GM21529 (cell line): Measurements from ENCODE around the gene PEAK1.
A peak's percentile ranks its signal among the peaks of the same experiment; 100 is the strongest.

Source experiments
- ATAC-seq: cut with Tn5 transposase; IDR thresholded peaks from one replicate; pipeline ENCODE4 v1.9.1; 2021; ENCODE audit not compliant: unreplicated experiment

The PEAK1 gene

DNA sequence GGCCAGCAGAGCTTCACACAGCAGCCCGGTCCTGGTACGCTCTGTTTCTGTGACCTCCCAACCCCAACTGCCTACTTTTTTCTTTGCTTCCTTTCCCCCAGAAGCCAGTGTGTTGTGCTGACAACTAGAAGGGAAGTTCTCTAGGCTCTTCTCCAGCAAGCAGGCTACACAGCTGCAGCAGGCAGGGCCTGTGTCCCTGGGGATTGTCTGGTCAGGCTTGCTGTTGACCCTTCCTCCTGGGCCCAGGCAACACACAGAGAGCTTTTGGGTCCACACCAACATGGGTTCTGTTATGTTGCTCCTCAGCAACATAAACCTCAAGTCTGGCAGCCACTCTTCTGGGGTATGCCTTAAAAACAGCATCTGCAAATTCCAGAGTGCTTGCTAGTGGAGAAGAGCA is 312.8 kb downstream of the PEAK1 start:
- no peak for ATAC-seq

- ATAC-seq: no peak
Measured at GRCh38 chr15:77104155-77104554, 315.7 kb downstream of the PEAK1 start.

GRCh38 chr15:77099741-77100463 is 320.0 kb downstream of the PEAK1 start:
- no peak for ATAC-seq

GRCh38 chr15:77098572-77098971 is 321.3 kb downstream of the PEAK1 start:
- ATAC-seq: no peak

- no peak for ATAC-seq
Measured at GRCh38 chr15:77097921-77098320, 322.0 kb downstream of the PEAK1 start.

GRCh38 chr15:77097248-77097721 is 322.6 kb downstream of the PEAK1 start:
- no peak for ATAC-seq

GRCh38 chr15:77096541-77096940 is 323.4 kb downstream of the PEAK1 start:
- ATAC-seq: no peak

- no peak for ATAC-seq
Measured at GRCh38 chr15:77096138-77096537, 323.8 kb downstream of the PEAK1 start.

DNA sequence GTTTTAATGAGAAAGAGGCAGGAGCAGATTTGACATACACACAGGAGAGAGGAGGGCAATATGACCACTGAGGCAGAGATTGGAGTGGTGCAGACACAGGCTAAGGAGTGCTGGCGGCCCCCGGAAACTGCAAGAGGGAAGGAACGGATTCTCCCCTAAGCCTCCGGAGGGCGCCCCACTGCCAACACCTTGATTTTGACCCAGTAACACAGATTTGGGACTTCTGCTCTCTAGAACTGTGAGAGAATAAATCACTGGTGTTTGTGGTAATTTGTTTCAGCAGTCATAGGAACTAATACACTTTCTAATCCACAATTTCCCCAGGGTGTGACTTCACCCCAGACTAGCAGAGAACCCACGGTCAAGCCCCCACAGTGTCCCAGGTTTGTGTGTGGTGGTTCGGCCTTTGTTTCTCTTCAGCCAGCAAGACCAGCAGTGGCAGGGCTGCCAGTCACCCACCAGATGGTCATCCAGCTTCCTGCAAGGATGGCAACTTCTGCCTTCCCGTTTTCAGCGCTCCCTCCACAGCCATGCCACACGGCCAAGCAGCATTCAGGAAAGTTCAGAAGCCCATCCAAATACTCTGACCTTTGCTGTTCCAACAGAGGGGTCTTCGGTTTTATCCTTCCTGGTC is 325.4 kb downstream of the PEAK1 start:
- no peak for ATAC-seq

- no peak for ATAC-seq
Measured at GRCh38 chr15:77093436-77093835, 326.5 kb downstream of the PEAK1 start.

GRCh38 chr15:77091097-77091496 is 328.8 kb downstream of the PEAK1 start:
- ATAC-seq: no peak

GRCh38 chr15:77087213-77087612 is 332.7 kb downstream of the PEAK1 start:
- ATAC-seq: no peak

- no peak for ATAC-seq
Measured at GRCh38 chr15:77085297-77085696, 334.6 kb downstream of the PEAK1 start.

DNA sequence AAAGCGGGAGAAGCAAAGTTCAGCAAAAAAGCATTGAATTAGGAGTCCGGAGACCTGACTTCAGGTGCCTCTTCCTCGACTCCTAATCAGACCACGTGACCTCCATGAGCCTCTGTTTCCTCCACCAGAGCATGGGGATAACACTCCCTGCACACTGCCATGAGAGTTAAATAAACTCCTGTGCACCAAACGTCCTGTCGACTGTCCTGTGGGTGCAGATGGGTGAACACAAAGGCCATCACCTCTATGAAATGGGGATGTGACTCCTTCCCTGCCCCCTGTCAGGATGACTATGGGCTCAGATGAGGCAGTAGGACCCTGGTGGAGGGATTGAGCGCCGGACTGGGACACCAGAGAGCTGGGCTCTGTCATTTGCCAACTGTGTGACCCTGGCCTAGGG is 335.5 kb downstream of the PEAK1 start:
- ATAC-seq: no peak

DNA sequence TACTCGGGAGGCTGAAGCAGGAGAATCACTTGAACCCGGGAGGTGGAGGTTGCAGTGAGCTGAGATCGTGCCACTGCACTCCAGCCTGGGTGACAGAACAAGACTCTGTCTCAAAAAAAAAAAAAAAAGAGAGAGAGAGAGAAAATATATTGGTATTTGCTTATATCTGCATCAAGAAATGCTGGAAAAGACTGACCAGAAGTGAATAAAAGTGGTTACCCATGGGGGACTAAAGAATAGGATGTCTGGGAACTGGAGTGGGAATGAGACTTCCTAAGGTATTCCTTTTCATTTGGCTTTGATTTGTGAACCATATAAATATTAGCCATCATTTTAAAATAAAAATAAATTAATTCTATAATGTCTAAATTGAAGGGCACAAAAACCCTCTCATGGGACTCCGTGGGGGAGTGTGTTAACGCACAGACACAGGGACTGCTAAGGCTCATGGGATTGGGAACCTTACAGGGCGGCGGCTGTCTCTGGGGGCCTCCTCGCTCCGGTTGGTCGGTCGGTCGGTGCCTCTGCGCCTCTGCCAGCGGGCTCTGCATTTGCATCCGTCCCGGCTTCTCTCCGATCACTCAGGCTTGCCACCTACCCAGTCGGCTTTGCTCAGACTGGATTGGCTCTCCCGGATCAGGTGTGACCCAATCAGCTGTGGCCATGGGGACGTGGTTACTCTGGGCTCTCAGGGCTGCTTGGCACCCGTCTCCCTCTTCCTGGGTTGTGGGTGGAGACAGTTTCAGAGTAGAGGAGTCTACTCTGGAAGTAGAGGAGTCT is 336.3 kb downstream of the PEAK1 start:
- peak; percentile 83 for ATAC-seq

DNA sequence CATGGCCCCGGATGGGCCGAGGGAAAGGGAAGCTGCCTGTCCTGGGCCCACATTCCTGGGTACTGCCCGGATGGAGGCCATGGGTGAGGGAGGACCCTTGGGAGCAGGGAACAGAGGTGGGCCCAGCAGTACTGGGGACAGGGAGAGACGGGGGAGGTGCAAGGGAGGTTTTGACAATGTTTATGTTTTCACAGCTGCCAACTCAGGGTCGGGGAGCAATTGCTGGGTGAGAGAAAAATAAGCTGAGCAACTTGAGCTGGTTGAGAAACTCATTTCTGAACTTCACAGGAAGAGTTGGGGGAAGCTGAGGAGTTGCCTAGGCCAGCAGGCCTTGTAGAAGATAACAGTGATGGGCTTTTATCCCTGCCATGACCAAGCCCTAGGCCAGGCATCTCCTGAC is 337.9 kb downstream of the PEAK1 start:
- no peak for ATAC-seq

DNA sequence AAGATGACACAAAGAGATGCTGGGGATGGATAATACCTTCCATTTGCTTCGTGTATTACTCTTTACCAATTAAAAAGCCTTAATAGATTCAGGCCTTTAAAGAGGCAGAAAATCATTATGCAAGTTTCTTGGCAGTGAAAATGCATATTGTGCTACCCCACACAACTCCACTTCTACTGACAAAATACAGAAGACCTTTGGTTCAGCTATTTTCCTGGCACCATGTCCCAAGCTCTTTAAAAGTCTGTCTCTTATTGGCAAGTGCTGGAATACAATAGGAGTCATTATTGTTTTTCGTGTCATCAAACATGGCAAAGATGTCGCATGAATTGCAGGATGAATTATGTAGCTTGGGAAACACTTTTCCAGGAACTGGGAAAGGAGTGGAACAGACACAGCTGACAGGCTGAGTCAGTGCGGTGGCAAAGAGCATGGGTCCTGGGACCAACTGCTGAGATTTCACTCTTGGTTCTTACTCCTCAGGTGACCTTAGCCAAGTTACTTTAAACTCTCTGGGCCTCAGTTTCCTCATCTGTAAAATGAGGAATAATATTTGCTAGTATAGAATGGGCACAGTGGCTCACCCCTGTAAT is 343.5 kb downstream of the PEAK1 start:
- no peak for ATAC-seq

GRCh38 chr15:77075528-77075927 is 344.4 kb downstream of the PEAK1 start:
- ATAC-seq: no peak

DNA sequence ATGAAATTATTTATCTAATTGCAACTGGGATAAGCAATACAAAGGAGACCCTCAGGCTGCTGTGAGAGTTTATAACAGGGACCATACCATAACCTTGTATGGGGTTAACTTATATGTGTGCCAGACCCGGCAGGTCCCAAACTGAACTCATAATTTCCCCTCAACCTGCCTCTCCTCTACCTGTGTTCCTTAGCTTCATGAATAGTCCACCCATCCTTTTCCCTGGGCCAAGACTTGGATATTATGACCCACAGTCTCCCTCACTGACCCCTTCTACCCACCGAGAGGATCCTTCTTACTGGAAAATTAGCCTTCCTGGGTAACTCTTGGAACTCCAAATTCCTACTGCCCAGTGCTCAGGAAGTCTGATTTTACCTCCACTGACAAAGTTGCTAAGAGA is 345.6 kb downstream of the PEAK1 start:
- no peak for ATAC-seq

GRCh38 chr15:77071305-77072223 is 348.3 kb downstream of the PEAK1 start:
- ATAC-seq: no peak
